HG03108 (cell line): ENCODE results near the gene UBAC1.
"Not testable (repeated sequence)": the region's sequence is repeated elsewhere in the genome, so short reads cannot be mapped to it uniquely, and the experiment has no call there.

ENCODE experiments used
- ATAC-seq: cut with Tn5 transposase; IDR thresholded peaks from one replicate; pipeline ENCODE4 v1.9.1; 2021; ENCODE audit warnings: moderate library complexity; ENCODE audit not compliant: unreplicated experiment

Gene UBAC1

GRCh38 chr9:135944444-135945252 is 16.5 kb downstream of the UBAC1 start:
- ATAC-seq, result no peak

- ATAC-seq, result not testable (repeated sequence)
Measured at GRCh38 chr9:135943604-135944003, 17.6 kb downstream of the UBAC1 start.

GRCh38 chr9:135941288-135941995 is 19.7 kb downstream of the UBAC1 start:
- ATAC-seq, result no peak

GRCh38 chr9:135939351-135940265 is 21.6 kb downstream of the UBAC1 start:
- no peak for ATAC-seq

- ATAC-seq, result no peak
Measured at GRCh38 chr9:135937521-135938489, 23.4 kb downstream of the UBAC1 start.

- no peak for ATAC-seq
Measured at GRCh38 chr9:135933114-135933513, 28.1 kb downstream of the UBAC1 start.

- no peak for ATAC-seq
Measured at GRCh38 chr9:135932656-135933055, 28.5 kb downstream of the UBAC1 start.

GRCh38 chr9:135931349-135931820 is 29.8 kb downstream of the UBAC1 start:
- no peak for ATAC-seq

GRCh38 chr9:135930446-135931345 is 30.5 kb downstream of the UBAC1 start:
- ATAC-seq, result no peak

- ATAC-seq, result no peak
Measured at GRCh38 chr9:135929656-135930445, 31.3 kb downstream of the UBAC1 start.

GRCh38 chr9:135928731-135929655 is 32.2 kb downstream of the UBAC1 start:
- no peak for ATAC-seq

GRCh38 chr9:135928074-135928730 is 33.0 kb downstream of the UBAC1 start:
- ATAC-seq, result no peak

GRCh38 chr9:135927195-135928013 is 33.8 kb downstream of the UBAC1 start:
- ATAC-seq, result no peak

- no peak for ATAC-seq
Measured at GRCh38 chr9:135926402-135927194, 34.6 kb downstream of the UBAC1 start.
